Measurements from ENCODE around the gene ACAD10.

GRCh38 chr12:111705672-111706071, 19.8 kb downstream of the ACAD10 start:
- no peak for TF ChIP-seq CTCF (IDR thresholded peaks at IDR 0.05; ENCODE audit: low read depth, low read length, missing input control)
- TF ChIP-seq RAD21 (IDR thresholded peaks at IDR 0.05): peak; percentile 28 to 29
- peak; percentile 70 to 81 for TF ChIP-seq RXRA (IDR thresholded peaks at IDR 0.05)
- no peak for TF ChIP-seq ZBTB33 (IDR thresholded peaks at IDR 0.05)
- TF ChIP-seq REST (IDR thresholded peaks at IDR 0.05): peak; percentile 62
- TF ChIP-seq ATF3 (IDR thresholded peaks at IDR 0.05): peak; percentile 37
- no peak for TF ChIP-seq TAF1 (conservative IDR thresholded peaks at IDR 0.05)
- TF ChIP-seq MAX (IDR thresholded peaks at IDR 0.05): peak; percentile 18
- TF ChIP-seq GABPA (IDR thresholded peaks at IDR 0.05 in 1 of 2, conservative IDR thresholded peaks at IDR 0.05 in 1 of 2): peak; percentile 63 to 86

Data from liver (tissue), 3 donors.